Peyer's patch (tissue), 4 donors: Measurements from ENCODE around the gene PKIG. TPM values are rescaled to one million over a fixed set of nuclear protein-coding genes. Genes with fewer than 3 reads are reported as not detected.

Experiments used
- DNase-seq, 3 donors: peaks; one replicate each; pipeline ENCODE4 v3.0.0-alpha.2; 2017 to 2019
- H3K27ac ChIP-seq, 4 donors: fragments of 200-600 bp; sonication (generic); one replicate each; pipeline ENCODE4 v1.5.1; 2016 to 2019
- H3K27me3 ChIP-seq, 2 donors: fragments of 200-600 bp; sonication (generic); one replicate each; pipeline ENCODE4 v1.5.1; 2019
- H3K36me3 ChIP-seq, 3 donors: fragments of 200-600 bp; sonication (generic); one replicate each; pipeline ENCODE4 v1.5.1; 2016 to 2019
- H3K4me1 ChIP-seq, 4 donors: fragments of 200-600 bp; sonication (generic); one replicate each; pipeline ENCODE4 v1.5.1; 2016 to 2019
- H3K4me3 ChIP-seq, 4 donors: fragments of 200-600 bp; sonication (generic); 1 replicate in 3 of 4; 2 replicates in 1 of 4; pipeline ENCODE4 v1.5.1; 2016 to 2019; ENCODE audit warnings: mild to moderate bottlenecking in 1 of 4
- H3K9me3 ChIP-seq, 4 donors: fragments of 200-600 bp; sonication (generic); one replicate each; pipeline ENCODE4 v1.5.1; 2016 to 2019; ENCODE audit warnings: mild to moderate bottlenecking in 1 of 4
- CTCF ChIP-seq, 6 experiments: fragments of 450-650 bp in 4 of 6; fragments of 200-600 bp in 2 of 6; sonication (generic) in 1 of 6; IDR thresholded peaks; one replicate each; pipeline ENCODE4 v1.5.1; 2017 to 2019; ENCODE audit warnings: antibody characterized with exemption in 6 of 6, mild to moderate bottlenecking in 3 of 6, moderate library complexity in 1 of 6
- POLR2A ChIP-seq, 2 donors: fragments of 450-650 bp; IDR thresholded peaks; one replicate each; pipeline ENCODE4 v1.5.1; 2017; ENCODE audit warnings: antibody characterized with exemption in 2 of 2, mild to moderate bottlenecking in 2 of 2, moderate library complexity in 2 of 2
- total RNA-seq, 4 donors: library from RNA; depleted of rRNA; stranded (reverse); fragments of >200 nt; gene quantifications; one replicate each; pipeline ENCODE4 v1.1.0, GENCODE V29; 2016

PKIG gene
- total RNA-seq, 4 donors from 2014 or later, result 27.9 to 60.2 (median 28.3) TPM

GRCh38 chr20:44549123-44549522 is 33.3 kb upstream of the PKIG start:
- Histone ChIP-seq H3K36me3 (no peaks in the 10 kb centered on the region), H3K27ac (peak overlapping the region in 2 of 4 donors; percentile 13 to 57), H3K27me3 (no peaks in the 10 kb centered on the region), H3K9me3 (no peaks in the 10 kb centered on the region), H3K4me3 (no peak overlapping the region), H3K4me1 (peaks cover 0 to 8% (median 0%) of the 10 kb centered on the region in 4 donors)
- TF ChIP-seq POLR2A (IDR thresholded peaks at IDR 0.05) (no peak), CTCF (IDR thresholded peaks at IDR 0.05) (no peak)
- DNase-seq, result no peak

DNA sequence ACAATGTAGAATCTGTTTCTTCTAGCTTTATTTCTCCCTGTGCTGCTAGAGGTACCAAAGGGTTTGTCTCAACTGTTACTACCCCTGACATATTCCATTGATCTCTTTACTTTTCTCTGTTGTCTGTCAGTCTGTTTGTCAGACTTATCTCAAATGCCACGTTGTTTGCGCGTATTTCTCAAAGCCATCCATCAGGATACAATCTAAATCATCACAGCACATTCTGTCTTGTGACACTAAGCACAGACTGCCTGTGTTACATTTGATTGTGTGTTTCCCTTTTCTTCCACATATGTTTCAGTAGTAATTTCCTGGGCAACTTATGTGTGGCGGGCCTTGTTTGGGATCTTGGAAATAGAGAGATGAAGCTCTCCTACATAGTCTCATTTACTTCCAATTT is 30.3 kb upstream of the PKIG start:
- Histone ChIP-seq H3K27ac (peak overlapping the region in 1 of 4 donors; percentile 75), H3K27me3 (no peaks in the 10 kb centered on the region), H3K9me3 (no peaks in the 10 kb centered on the region), H3K4me3 (no peak overlapping the region), H3K4me1 (peaks cover 0 to 12% (median 0%) of the 10 kb centered on the region in 4 donors), H3K36me3 (no peaks in the 10 kb centered on the region)
- no peak for DNase-seq
- TF ChIP-seq POLR2A (IDR thresholded peaks at IDR 0.05), result no peak
- TF ChIP-seq CTCF (IDR thresholded peaks at IDR 0.05), result no peak

GRCh38 chr20:44552568-44552949 is 29.8 kb upstream of the PKIG start:
- H3K4me1 ChIP-seq, result peaks cover 0 to 12% (median 0%) of the 10 kb centered on the region in 4 donors

GRCh38 chr20:44552950-44553908 is 29.1 kb upstream of the PKIG start:
- H3K36me3 ChIP-seq, result no peaks in the 10 kb centered on the region
- peak overlapping the region in 3 of 4 donors; percentile 48 to 75 (median 59) for H3K27ac ChIP-seq
- peaks cover 0 to 12% (median 0%) of the 10 kb centered on the region in 4 donors for H3K4me1 ChIP-seq
- no peaks in the 10 kb centered on the region for H3K9me3 ChIP-seq
- no peak for TF ChIP-seq CTCF (IDR thresholded peaks at IDR 0.05)
- TF ChIP-seq POLR2A (IDR thresholded peaks at IDR 0.05), result no peak
- no peaks in the 10 kb centered on the region for H3K27me3 ChIP-seq
- DNase-seq, result no peak
- no peak overlapping the region for H3K4me3 ChIP-seq

More at GRCh38 chr20:44552568-44552949, 29.8 kb upstream of the PKIG start:
- Histone ChIP-seq H3K36me3 (no peaks in the 10 kb centered on the region), H3K27ac (peak overlapping the region in 3 of 4 donors; percentile 48 to 75 (median 59)), H3K4me3 (no peak overlapping the region), H3K27me3 (no peaks in the 10 kb centered on the region), H3K9me3 (no peaks in the 10 kb centered on the region)
- DNase-seq, result no peak
- TF ChIP-seq CTCF (IDR thresholded peaks at IDR 0.05) (no peak), POLR2A (IDR thresholded peaks at IDR 0.05) (no peak)

- no peak for DNase-seq
These were observed 23.1 kb upstream of the PKIG start for GRCh38 chr20:44559302-44559701.

More at GRCh38 chr20:44559302-44559701, 23.1 kb upstream of the PKIG start:
- Histone ChIP-seq H3K27me3 (no peaks in the 10 kb centered on the region), H3K4me3 (no peak overlapping the region), H3K9me3 (no peaks in the 10 kb centered on the region), H3K27ac (no peak overlapping the region), H3K4me1 (peaks cover 0 to 3% (median 0%) of the 10 kb centered on the region in 4 donors), H3K36me3 (no peaks in the 10 kb centered on the region)
- TF ChIP-seq POLR2A (IDR thresholded peaks at IDR 0.05) (no peak), CTCF (IDR thresholded peaks at IDR 0.05) (no peak)
